HL-60 (cell line): ENCODE results near the gene GBP7.

Experiments
- POLR2AphosphoS5 ChIP-seq: IDR thresholded peaks from 2 replicates; pipeline ENCODE4 v1.6.1; 2012; ENCODE audit warnings: low read depth
- TF ChIP-seq, protein P1 (sequence below): IDR thresholded peaks from one replicate; pipeline ENCODE4 v1.5.1; 2011; ENCODE audit warnings: low read length, control low read depth, inconsistent platforms; ENCODE audit not compliant: insufficient read depth
- TF ChIP-seq, protein P2 (sequence below): IDR thresholded peaks from 2 replicates; pipeline ENCODE4 v1.6.1; 2012; ENCODE audit warnings: low read depth; ENCODE audit not compliant: insufficient replicate concordance

- TF ChIP-seq, protein P1, sequence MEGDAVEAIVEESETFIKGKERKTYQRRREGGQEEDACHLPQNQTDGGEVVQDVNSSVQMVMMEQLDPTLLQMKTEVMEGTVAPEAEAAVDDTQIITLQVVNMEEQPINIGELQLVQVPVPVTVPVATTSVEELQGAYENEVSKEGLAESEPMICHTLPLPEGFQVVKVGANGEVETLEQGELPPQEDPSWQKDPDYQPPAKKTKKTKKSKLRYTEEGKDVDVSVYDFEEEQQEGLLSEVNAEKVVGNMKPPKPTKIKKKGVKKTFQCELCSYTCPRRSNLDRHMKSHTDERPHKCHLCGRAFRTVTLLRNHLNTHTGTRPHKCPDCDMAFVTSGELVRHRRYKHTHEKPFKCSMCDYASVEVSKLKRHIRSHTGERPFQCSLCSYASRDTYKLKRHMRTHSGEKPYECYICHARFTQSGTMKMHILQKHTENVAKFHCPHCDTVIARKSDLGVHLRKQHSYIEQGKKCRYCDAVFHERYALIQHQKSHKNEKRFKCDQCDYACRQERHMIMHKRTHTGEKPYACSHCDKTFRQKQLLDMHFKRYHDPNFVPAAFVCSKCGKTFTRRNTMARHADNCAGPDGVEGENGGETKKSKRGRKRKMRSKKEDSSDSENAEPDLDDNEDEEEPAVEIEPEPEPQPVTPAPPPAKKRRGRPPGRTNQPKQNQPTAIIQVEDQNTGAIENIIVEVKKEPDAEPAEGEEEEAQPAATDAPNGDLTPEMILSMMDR = no peak
- TF ChIP-seq, protein P2, sequence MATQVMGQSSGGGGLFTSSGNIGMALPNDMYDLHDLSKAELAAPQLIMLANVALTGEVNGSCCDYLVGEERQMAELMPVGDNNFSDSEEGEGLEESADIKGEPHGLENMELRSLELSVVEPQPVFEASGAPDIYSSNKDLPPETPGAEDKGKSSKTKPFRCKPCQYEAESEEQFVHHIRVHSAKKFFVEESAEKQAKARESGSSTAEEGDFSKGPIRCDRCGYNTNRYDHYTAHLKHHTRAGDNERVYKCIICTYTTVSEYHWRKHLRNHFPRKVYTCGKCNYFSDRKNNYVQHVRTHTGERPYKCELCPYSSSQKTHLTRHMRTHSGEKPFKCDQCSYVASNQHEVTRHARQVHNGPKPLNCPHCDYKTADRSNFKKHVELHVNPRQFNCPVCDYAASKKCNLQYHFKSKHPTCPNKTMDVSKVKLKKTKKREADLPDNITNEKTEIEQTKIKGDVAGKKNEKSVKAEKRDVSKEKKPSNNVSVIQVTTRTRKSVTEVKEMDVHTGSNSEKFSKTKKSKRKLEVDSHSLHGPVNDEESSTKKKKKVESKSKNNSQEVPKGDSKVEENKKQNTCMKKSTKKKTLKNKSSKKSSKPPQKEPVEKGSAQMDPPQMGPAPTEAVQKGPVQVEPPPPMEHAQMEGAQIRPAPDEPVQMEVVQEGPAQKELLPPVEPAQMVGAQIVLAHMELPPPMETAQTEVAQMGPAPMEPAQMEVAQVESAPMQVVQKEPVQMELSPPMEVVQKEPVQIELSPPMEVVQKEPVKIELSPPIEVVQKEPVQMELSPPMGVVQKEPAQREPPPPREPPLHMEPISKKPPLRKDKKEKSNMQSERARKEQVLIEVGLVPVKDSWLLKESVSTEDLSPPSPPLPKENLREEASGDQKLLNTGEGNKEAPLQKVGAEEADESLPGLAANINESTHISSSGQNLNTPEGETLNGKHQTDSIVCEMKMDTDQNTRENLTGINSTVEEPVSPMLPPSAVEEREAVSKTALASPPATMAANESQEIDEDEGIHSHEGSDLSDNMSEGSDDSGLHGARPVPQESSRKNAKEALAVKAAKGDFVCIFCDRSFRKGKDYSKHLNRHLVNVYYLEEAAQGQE = no peak
- TF ChIP-seq POLR2AphosphoS5 = no peak
Observed at GRCh38 chr1:89167590-89168230, 8.1 kb downstream of the GBP7 start.
